Sciatic nerve (tissue), 2 donors: ENCODE measurements around the gene TMEM254. TPM values are rescaled to one million over a fixed set of nuclear protein-coding genes. Genes with fewer than 3 reads are reported as not detected.
"Not testable (repeated sequence)": the region's sequence is repeated elsewhere in the genome, so short reads cannot be mapped to it uniquely, and the experiment has no call there.

Experiments used
- ATAC-seq: fragments of 200-7000 bp; cut with Tn5 transposase; one replicate; pipeline ENCODE4 v1.9.1; 2020; ENCODE audit warnings: mild to moderate bottlenecking, moderate library complexity
- DNase-seq: peaks from one replicate; pipeline ENCODE4 v3.0.0-alpha.2; 2020; ENCODE audit warnings: low spot score
- intact Hi-C: fragments of 100-400 bp; cut with DNase I; formaldehyde crosslinking; loops from one replicate; pipeline ENCODE4 v1.14.2; 2022
- total RNA-seq: library from RNA; stranded (reverse); fragmentation: NEBNext Ultra II Directional; extraction: Animal tissue kit (Norgen Biotek cat#: 25700); gene quantifications from one replicate; pipeline ENCODE4 v1.2.1, GENCODE V29; 2021
- donor health status: DM: no; HTN: no; CAD: no.
- donor health status: DM: no; HTN: no; CAD: no.

TMEM254 gene
- total RNA-seq, 1 donor from 2014 or later: 13.6 TPM

- ATAC-seq: no peak
- DNase-seq: no peak
- intact Hi-C loops: no loop called here
Observed at GRCh38 chr10:80122746-80123145, 44.3 kb downstream of the TMEM254 start.

GRCh38 chr10:80126876-80127275, 48.4 kb downstream of the TMEM254 start:
- intact Hi-C loops: no loop called here
- DNase-seq (no peak), ATAC-seq (peak; percentile 95)

- intact Hi-C loops: no loop called here
- ATAC-seq (no peak), DNase-seq (no peak)
Observed at GRCh38 chr10:80131499-80131901, 53.0 kb downstream of the TMEM254 start.

- ATAC-seq (peak; percentile 20), DNase-seq (no peak)
- intact Hi-C loops: no loop called here
Observed at GRCh38 chr10:80132299-80133139, 54.1 kb downstream of the TMEM254 start, which contains the start of gene PLAC9. PLAC9 (plus strand) TSS chr10:80132730; CDS start chr10:80132763, 33 bp downstream.

GRCh38 chr10:80133206-80133605, 54.7 kb downstream of the TMEM254 start:
- no peak for DNase-seq
- ATAC-seq: peak; percentile 41
- intact Hi-C loops: no loop called here

DNA sequence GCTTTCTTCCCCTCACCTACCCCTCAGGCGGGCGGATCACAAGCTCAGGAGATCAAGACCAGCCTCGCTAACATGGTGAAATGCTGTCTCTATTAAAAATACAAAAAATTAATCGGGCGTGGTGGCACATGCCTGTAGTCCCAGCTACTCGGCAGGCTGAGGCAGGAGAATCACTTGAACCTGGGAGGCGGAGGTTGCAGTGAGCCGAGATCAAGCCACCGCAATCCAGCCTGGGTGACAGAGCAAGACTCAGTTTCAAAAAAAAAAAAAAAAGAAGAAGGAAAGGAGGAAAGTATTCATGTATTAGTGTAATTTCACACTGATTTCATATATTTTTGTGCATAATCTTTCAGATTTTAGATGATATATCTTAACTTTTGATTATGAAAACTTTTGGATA, 55.2 kb downstream of the TMEM254 start:
- DNase-seq, intact Hi-C loops, ATAC-seq: not testable (repeated sequence)

GRCh38 chr10:80136134-80136571, 57.7 kb downstream of the TMEM254 start:
- intact Hi-C loops: no loop called here
- ATAC-seq (peak; percentile 87), DNase-seq (peak; percentile 94)

GRCh38 chr10:80137031-80137862, 58.8 kb downstream of the TMEM254 start:
- ATAC-seq (peak; percentile 79), DNase-seq (peak; percentile 74)
- intact Hi-C loops: no loop called here

DNA sequence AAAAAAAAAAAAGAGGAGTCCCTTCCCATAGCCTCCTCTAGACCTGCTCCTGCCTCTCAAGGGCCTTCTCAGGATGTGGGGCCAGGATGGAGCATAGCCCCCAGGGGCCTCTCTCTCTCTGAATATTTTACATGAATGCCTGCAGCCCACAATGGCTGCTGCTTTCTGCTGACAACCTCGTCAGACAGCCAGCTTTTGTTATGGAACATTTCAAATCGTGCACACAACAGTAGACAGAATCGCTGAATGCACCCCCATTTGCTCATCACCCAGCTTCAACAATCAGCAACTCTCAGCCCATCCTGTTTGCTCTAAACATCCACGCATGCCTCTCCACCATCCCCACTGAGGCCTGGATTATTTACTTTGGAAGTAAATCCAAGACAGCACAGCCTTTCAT, 59.5 kb downstream of the TMEM254 start:
- intact Hi-C loops: no loop called here
- no peak for ATAC-seq

DNA sequence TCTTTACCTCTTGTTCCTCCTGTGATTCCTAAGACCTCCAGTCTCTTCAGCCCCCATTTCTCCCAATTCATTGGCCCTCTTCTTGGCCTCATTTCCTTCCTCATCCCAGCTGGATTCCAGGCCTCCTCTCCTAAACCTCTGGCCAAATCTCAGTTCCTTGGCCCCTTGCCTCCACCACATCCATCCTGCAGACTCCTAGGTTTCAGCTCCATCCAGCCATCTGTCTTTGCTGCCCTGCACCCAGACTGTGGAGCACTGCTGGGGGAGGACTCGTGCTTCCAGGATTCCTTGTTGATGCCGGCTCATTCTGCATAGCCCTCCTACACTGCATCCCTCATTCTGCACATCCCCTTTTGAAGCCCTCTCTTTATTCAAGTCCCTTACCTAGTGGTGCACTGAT, 60.8 kb downstream of the TMEM254 start:
- no peak for ATAC-seq
- intact Hi-C loops: no loop called here
- no peak for DNase-seq

More for the DNA sequence above, 59.5 kb downstream of the TMEM254 start:
- no peak for DNase-seq

DNA sequence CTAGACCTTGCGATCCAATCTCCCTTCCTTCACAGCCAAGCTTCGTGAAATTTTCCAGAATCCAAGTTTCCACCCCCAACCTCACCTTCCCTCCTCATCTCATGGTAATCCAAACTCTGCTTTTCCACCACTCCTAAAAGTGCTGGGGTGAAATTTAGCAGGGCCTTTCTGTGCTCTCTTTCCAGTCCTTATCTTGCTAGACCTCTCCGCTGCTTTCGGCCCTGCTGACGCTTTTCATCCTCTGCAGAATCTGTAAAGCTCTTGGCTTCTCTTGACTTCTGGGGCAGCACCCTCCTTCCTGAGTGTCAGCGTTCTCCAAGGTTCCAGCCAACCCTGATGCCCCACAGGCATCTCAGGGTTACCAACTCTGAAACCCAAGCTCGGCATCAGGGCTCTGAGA, 61.8 kb downstream of the TMEM254 start:
- ATAC-seq (no peak), DNase-seq (no peak)
- intact Hi-C loops: no loop called here

DNA sequence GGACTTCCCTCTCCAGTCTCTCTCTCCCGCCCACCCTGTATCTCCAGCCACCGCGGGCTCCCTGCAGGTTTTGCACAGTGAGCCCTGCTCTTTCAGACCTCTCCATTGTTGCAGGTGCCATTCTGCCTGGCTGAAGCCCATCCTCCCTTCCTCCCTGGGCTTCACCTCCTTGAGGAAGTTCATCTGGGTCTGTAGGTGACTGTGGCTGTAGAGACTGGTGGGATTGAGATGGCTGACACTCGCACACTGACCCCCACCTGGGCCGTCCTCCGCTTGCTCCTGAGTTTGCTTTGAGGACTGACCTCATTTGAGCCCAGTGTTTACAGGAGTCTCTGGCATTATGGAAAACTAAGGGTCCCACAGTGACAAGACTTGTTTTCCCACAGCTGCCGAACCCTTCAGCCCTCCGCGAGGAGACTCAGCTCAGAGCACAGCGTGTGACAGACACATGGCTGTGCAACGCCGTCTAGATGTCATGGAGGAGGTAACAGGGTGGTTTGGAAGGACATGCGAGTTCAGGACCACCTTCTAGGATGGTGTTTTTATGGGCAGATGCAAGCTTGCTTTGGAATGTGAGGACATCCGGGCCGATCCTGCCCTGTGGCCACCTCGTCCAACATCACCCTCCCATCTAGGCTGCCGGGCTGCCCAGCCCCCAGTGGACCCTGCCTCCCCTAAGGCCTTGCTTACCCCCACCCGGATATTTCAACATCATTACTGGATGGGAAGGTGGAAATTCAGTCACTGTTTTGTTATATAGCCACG, 63.4 kb downstream of the TMEM254 start:
- DNase-seq (no peak), ATAC-seq (no peak)
- intact Hi-C loops: no loop called here

Other genes with a start within 250 kb of the TMEM254 start
- gene SFTPD, start 129.6 kb upstream of the TMEM254 start, total RNA-seq: 0.36 TPM
- gene PLAC9, start 54.1 kb downstream of the TMEM254 start, total RNA-seq: 103 TPM
- gene ANXA11, start 126.9 kb downstream of the TMEM254 start, total RNA-seq: 205 TPM
- gene MAT1A, start 211.0 kb downstream of the TMEM254 start, total RNA-seq: not detected